Superior temporal gyrus (tissue), 1 donor: ENCODE results near the gene CORO6.

Experiments used
- DNase-seq: peaks from one replicate; pipeline ENCODE4 v3.0.0-alpha.2; 2016; ENCODE audit errors: extremely low spot score

CORO6 gene

GRCh38 chr17:29633886-29634285, 11.2 kb upstream of the CORO6 start:
- DNase-seq = no peak

DNA sequence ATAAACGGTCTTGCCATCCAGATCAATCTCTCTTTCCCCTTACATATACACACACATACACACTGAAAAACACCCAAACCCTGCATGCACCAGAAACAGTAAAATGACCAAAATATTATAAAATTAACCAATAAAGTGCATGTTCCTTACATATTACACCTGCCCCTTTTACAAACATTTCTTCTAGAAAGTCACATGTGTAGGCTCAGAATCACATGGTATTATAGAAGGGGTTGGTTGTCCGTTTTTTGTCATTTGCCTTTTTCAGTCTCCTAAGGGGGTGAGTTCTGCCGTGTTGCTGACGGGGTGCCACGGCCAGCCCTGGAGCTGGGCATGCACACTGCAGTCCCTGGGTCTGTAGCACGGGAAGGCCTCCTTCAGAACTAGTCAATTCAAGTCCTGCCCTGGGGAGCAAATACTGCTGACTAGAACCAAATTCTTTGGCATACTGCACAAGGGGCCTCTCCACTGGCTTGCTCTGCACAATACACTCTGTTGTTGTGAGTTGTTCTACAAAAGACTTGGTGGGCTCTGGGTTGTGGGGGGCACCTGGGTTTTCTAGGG, 8.0 kb upstream of the CORO6 start:
- no peak for DNase-seq

DNA sequence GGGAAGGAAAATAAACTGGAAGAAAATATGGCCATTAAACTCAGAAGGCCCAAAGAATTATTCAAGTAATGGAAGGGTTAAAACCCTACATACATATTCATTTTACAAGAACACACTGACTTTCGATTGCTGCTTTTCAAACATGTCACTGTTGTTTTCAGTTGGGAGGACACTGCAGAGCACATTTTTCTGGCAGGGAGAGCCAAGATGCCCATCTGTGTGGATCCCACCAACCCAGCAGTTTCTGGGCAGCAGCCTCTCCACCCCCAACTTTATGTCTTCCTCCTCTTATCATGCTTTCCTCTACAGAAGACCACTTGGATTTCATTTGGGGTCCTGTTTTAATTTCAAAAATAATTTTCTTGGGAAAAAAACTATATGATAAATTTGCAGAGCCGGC, 7.1 kb upstream of the CORO6 start:
- DNase-seq = no peak

GRCh38 chr17:29628644-29629043, 5.9 kb upstream of the CORO6 start:
- no peak for DNase-seq

GRCh38 chr17:29627951-29628350, 5.2 kb upstream of the CORO6 start:
- no peak for DNase-seq

- peak; percentile 83 for DNase-seq
These were observed 2.5 kb upstream of the CORO6 start for GRCh38 chr17:29625037-29625750.

DNA sequence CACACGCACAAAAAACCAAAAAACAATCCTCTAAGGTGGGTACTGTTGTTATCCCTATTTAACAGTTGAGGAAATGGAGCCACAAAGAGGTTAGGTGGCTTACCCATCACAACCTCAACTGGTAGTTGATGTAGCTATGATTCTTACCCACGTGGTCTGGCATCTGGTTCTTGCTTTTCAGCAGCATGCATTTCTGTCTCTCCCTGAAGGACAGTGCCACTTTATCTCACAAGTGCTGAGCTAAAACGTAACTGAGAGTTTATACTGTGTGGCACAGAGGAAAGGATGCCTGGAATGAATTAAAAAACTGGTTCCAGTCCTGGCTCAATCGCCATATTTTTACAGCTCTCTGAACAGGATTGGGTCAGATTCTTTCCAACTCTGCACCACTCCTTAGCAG, 1.9 kb upstream of the CORO6 start:
- peak; percentile 27 for DNase-seq

GRCh38 chr17:29623283-29623647, 553 bp upstream of the CORO6 start:
- no peak for DNase-seq

GRCh38 chr17:29621751-29622194, 939 bp downstream of the CORO6 start:
- no peak for DNase-seq

GRCh38 chr17:29620779-29621500, 1.8 kb downstream of the CORO6 start:
- no peak for DNase-seq

DNA sequence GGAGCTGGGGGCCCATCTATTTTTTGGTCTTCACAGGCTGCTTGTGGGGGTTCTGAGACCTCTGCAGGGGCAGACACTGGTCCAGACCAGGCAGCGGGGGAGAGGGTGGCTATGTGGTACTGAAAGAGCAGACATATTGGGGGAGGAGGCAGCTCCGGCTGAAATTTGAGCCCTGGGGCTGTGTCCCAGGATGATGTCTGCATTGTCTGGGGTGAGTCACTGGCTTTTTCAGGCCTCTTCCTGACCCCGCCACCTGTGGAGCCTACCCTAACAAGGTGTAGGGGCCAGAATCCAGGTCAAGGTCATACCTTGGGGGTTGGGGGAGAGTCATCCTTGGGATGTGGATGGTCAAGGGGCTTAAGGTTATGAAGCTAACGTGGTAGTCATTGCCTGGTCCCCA, 2.4 kb downstream of the CORO6 start:
- no peak for DNase-seq

DNA sequence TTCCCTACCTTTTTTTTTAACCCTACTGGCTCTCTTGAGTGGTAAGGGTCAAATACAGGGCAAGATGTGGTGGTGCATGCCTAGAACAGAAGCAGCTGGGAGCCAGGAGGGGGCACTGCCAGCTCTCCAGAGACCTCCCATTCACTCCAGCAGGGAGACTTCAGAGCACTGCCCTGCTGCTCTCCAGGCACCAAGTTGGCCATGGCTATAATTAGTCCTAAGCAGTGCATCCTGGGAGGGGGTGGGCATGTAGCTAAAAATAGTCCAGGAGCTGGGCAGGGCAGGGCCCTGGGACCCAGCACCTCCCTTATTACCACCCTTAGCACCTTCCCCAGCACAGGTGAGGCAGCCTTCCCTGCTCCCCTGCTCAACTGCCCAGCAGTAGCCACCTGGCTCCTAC, 3.5 kb downstream of the CORO6 start:
- DNase-seq = no peak

GRCh38 chr17:29618272-29619065, 4.2 kb downstream of the CORO6 start:
- no peak for DNase-seq

DNA sequence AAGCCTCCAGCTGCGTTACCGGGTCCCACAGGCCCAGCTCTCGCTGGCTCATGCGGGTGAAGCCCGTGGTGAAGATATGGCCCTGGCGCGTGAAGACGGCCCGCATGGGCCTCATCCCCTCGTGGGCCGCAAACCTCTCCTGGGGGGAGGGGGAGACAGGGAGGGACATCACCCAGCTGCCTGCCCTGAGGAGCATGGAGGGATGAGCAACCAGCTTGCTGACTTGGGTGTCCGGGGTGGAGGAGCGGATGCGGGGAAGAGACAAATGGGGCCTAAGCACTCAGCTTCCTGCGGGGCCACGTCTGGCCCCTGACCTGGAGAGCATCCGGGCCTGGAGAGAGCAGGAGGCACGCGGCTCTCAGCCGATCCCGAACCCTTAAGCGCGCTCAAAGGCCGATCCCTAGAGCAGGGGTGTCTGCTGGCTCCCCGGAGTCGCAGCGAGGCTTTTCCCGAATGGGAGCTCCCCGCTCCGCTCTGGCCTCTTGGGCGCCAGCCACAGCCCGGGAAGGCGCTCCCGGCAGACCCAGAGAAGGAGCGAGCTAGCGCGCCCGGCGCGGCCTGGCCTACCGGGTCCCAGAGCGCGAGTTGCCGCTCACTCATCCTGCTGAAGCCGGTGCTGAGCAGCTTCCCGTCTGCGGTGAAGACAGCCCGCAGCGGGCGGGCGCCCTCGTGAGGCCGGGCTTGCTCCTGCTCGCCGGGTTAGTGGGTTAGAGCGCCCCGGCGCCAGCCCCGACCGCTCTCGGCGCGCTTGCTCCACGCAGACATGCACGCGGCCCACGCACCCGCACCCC, 5.0 kb downstream of the CORO6 start:
- no peak for DNase-seq

- DNase-seq = peak; percentile 86
These were observed 5.6 kb downstream of the CORO6 start for GRCh38 chr17:29617125-29617480.

DNA sequence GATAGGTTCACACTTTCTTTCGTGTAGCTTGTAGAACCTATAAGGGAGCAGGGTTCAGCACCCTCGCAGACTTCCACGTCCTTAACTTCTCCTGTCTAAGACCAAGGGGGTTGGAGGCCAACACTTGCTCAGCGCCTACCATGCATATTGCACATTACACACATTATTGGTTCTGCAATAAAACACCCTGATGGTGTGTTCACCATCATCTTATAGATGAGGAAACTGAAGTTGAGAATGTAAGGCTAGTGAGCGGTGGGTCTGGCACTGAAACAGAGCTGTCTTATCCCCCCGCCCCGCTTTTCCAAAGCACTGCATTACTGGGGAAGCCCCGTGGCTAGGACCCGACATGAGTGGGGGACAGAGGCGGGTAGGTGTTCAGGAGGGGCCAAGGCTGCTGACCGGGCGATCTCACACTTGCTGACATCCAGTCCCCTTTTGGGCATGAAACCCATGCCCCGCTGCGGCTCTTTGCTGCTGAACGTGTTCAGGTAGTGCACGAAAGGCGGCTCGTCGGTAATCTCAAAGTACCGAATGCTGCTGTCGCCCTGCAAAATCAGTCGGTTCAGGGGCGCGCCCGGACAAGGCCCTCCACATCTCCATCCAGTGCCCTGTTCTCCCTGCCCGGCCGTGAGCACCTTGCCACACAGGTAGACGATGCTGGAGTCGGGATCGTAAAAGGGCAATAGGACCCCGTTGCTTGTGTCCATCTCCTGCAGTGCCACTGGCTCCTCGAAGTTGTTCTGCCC, 6.2 kb downstream of the CORO6 start:
- no peak for DNase-seq

- DNase-seq = peak; percentile 95
These were observed 7.0 kb downstream of the CORO6 start for GRCh38 chr17:29615492-29616299.

GRCh38 chr17:29615048-29615385, 7.7 kb downstream of the CORO6 start:
- no peak for DNase-seq

DNA sequence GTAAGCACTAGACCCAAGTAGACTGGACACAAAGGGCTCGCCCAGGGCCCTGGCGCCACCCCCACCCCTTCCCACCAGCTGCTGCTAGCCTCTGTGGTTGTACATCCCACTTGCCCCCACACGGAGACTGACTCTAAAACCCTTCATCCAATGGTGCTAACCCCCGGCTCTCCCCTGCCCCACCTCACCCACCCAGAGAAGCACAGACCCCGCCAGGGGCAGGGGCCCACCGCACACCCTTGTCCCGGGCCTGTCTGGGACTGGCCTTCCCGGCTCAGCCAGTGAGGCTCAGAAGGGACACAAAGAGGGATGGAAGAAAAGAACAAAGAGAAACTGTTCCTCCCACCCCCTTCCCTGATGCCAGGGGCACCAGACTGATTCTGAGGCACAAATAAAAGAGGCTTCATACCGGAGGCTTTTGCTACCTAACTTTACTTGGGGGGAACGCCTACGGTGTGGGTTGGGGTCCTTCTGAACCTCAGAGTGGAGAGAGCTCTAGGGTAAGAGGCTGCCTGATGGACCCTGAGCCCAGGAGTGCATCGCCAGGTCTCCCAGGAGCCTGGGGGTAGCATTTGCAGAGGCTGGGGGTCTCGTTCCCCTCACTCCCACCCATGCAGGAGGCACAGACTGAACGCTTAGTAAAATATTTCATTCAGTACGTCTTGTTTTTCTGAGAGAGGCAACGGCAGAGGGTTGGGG, 8.2 kb downstream of the CORO6 start:
- DNase-seq = no peak

- peak; percentile 27 for DNase-seq
These were observed 8.9 kb downstream of the CORO6 start for GRCh38 chr17:29613856-29614255.
